ENCODE data around the gene MVK.

The MVK gene

DNA sequence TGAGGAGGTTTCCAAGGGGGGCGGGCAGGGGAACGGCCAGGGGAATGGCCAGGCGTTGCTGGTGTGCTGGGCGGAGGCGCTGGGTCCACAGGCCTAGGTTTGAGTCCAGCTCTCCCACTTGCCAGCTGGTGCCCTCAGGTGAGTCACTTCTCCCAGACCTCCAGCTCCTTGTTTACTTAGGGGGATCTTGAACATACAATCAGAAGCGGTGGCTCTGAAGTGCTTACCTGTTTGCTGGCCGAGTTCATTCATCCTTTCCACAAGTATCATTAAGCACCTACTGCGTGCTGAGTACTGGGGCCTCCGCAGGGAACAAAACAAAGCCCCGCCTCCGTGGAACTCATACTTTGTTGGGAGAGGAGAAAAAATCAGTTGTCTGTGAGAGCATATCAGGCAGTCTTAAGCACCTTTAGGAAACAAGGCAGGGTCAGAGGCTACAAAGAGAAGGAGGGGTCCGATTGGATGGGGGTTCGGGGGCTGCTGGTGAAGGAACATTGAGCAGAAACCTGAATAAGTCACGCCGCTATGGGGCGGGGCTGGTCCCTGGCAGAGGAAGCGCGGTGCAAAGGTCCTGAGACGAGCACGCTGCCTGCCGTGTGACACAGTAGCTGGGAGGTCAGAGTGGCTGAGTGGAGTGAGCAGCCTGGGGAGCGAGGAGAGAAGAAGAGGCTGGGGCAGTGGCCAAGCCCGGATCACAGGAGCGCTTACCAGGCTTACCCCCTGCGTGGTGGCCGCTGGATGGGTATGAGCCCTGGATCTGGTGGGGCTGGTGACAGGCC lies 15.1 kb downstream of the MVK start:
- Histone ChIP-seq H2AFZ (ENCODE audit: low read depth, low read length, severe bottlenecking) (no peak overlapping the region), H4K20me1 (ENCODE audit: low read depth, low read length) (no peaks in the 10 kb centered on the region), H3K9me2 (replicated peaks; ENCODE audit: insufficient read depth, low read length) (no peaks in the 10 kb centered on the region), H3K4me2 (ENCODE audit: low read depth, low read length, poor library complexity, severe bottlenecking) (no peak overlapping the region), H3K27me3 (ENCODE audit: low read length) (no peaks in the 10 kb centered on the region), H3K36me3 (ENCODE audit: low read length) (no peaks in the 10 kb centered on the region), H3F3A (ENCODE audit: insufficient read depth) (no peaks in the 10 kb centered on the region), H3K9ac (ENCODE audit: low read length) (no peak overlapping the region), H3K4me3 (ENCODE audit: insufficient read depth, low read length, poor library complexity, severe bottlenecking) (no peak overlapping the region), H3K79me2 (ENCODE audit: insufficient read depth, low read length) (no peaks in the 10 kb centered on the region), H3K9me3 (ENCODE audit: insufficient read depth, low read length) (no peaks in the 10 kb centered on the region), H3K27ac (ENCODE audit: low read depth, low read length) (no peak overlapping the region)
- TF ChIP-seq, protein P1, sequence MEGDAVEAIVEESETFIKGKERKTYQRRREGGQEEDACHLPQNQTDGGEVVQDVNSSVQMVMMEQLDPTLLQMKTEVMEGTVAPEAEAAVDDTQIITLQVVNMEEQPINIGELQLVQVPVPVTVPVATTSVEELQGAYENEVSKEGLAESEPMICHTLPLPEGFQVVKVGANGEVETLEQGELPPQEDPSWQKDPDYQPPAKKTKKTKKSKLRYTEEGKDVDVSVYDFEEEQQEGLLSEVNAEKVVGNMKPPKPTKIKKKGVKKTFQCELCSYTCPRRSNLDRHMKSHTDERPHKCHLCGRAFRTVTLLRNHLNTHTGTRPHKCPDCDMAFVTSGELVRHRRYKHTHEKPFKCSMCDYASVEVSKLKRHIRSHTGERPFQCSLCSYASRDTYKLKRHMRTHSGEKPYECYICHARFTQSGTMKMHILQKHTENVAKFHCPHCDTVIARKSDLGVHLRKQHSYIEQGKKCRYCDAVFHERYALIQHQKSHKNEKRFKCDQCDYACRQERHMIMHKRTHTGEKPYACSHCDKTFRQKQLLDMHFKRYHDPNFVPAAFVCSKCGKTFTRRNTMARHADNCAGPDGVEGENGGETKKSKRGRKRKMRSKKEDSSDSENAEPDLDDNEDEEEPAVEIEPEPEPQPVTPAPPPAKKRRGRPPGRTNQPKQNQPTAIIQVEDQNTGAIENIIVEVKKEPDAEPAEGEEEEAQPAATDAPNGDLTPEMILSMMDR (IDR thresholded peaks at IDR 0.05; ENCODE audit: insufficient read depth, low read length, poor library complexity, severe bottlenecking) = no peak
- TF ChIP-seq EZH2phosphoT487 (conservative IDR thresholded peaks at IDR 0.05; ENCODE audit: low read length) = no peak

- TF ChIP-seq EZH2phosphoT487 (conservative IDR thresholded peaks at IDR 0.05; ENCODE audit: low read length) = no peak
- TF ChIP-seq, protein P1 (IDR thresholded peaks at IDR 0.05; ENCODE audit: insufficient read depth, low read length, poor library complexity, severe bottlenecking) = no peak
- no peaks in the 10 kb centered on the region for H3K79me2 ChIP-seq (ENCODE audit: insufficient read depth, low read length)
- no peak overlapping the region for H3K4me3 ChIP-seq (ENCODE audit: insufficient read depth, low read length, poor library complexity, severe bottlenecking)
- H3K36me3 ChIP-seq (ENCODE audit: low read length) = no peaks in the 10 kb centered on the region
- H3K27me3 ChIP-seq (ENCODE audit: low read length) = no peaks in the 10 kb centered on the region
- H3F3A ChIP-seq (ENCODE audit: insufficient read depth) = no peaks in the 10 kb centered on the region
- H3K4me2 ChIP-seq (ENCODE audit: low read depth, low read length, poor library complexity, severe bottlenecking) = no peak overlapping the region
- H3K9me3 ChIP-seq (ENCODE audit: insufficient read depth, low read length) = no peaks in the 10 kb centered on the region
- no peak overlapping the region for H3K9ac ChIP-seq (ENCODE audit: low read length)
- H3K9me2 ChIP-seq (replicated peaks; ENCODE audit: insufficient read depth, low read length) = no peaks in the 10 kb centered on the region
- H4K20me1 ChIP-seq (ENCODE audit: low read depth, low read length) = no peaks in the 10 kb centered on the region
- H3K27ac ChIP-seq (ENCODE audit: low read depth, low read length) = no peak overlapping the region
- no peak overlapping the region for H2AFZ ChIP-seq (ENCODE audit: low read depth, low read length, severe bottlenecking)
Observed at GRCh38 chr12:109589240-109589590, 15.6 kb downstream of the MVK start.

- Histone ChIP-seq H4K20me1 (ENCODE audit: low read depth, low read length) (no peaks in the 10 kb centered on the region), H3K36me3 (ENCODE audit: low read length) (no peaks in the 10 kb centered on the region), H3K27ac (ENCODE audit: low read depth, low read length) (no peak overlapping the region), H3K9me2 (replicated peaks; ENCODE audit: insufficient read depth, low read length) (no peaks in the 10 kb centered on the region), H3K9me3 (ENCODE audit: insufficient read depth, low read length) (no peaks in the 10 kb centered on the region), H2AFZ (ENCODE audit: low read depth, low read length, severe bottlenecking) (no peak overlapping the region), H3F3A (ENCODE audit: insufficient read depth) (no peaks in the 10 kb centered on the region), H3K4me3 (ENCODE audit: insufficient read depth, low read length, poor library complexity, severe bottlenecking) (no peak overlapping the region), H3K9ac (ENCODE audit: low read length) (no peak overlapping the region), H3K4me2 (ENCODE audit: low read depth, low read length, poor library complexity, severe bottlenecking) (no peak overlapping the region), H3K27me3 (ENCODE audit: low read length) (no peaks in the 10 kb centered on the region), H3K79me2 (ENCODE audit: insufficient read depth, low read length) (no peaks in the 10 kb centered on the region)
- no peak for TF ChIP-seq EZH2phosphoT487 (conservative IDR thresholded peaks at IDR 0.05; ENCODE audit: low read length)
- TF ChIP-seq, protein P1 (IDR thresholded peaks at IDR 0.05; ENCODE audit: insufficient read depth, low read length, poor library complexity, severe bottlenecking) = no peak
Observed at GRCh38 chr12:109589691-109590245, 16.2 kb downstream of the MVK start.
